Esophagus muscularis mucosa (tissue), 4 donors: ENCODE measurements around the gene KREMEN2. TPM values are rescaled to one million over a fixed set of nuclear protein-coding genes. Genes with fewer than 3 reads are reported as not detected.

Experiments
- DNase-seq: peaks from one replicate; pipeline ENCODE4 v3.0.0-alpha.2; 2017; ENCODE audit errors: extremely low spot score
- H3K27ac ChIP-seq, 4 donors: fragments of 200-600 bp; sonication (generic); replicated peaks in 1 of 4; 1 replicate in 3 of 4; 2 replicates in 1 of 4; pipeline ENCODE4 v1.5.1; 2016 to 2019; ENCODE audit warnings: mild to moderate bottlenecking in 1 of 4
- H3K27me3 ChIP-seq, 4 donors: fragments of 200-600 bp; sonication (generic); one replicate each; pipeline versions ENCODE4 v1.5.1 to v1.6.0; 2016 to 2019
- H3K36me3 ChIP-seq, 4 donors: fragments of 200-600 bp; sonication (generic); one replicate each; pipeline ENCODE4 v1.5.1; 2016 to 2019
- H3K4me1 ChIP-seq, 4 donors: fragments of 200-600 bp; sonication (generic); one replicate each; pipeline ENCODE4 v1.5.1; 2016 to 2019
- H3K4me3 ChIP-seq, 4 donors: fragments of 200-600 bp; sonication (generic); 1 replicate in 2 of 4; 2 replicates in 2 of 4; pipeline ENCODE4 v1.5.1; 2016 to 2019; ENCODE audit warnings: mild to moderate bottlenecking in 4 of 4, moderate library complexity in 1 of 4
- H3K9me3 ChIP-seq, 4 donors: fragments of 200-600 bp; sonication (generic); 1 replicate in 3 of 4; 2 replicates in 1 of 4; pipeline ENCODE4 v1.5.1; 2016 to 2019
- EP300 ChIP-seq: sonication (generic); formaldehyde crosslinking; IDR thresholded peaks from one replicate; pipeline ENCODE4 v1.6.1; 2017; ENCODE audit warnings: antibody characterized with exemption
- POLR2A ChIP-seq: fragments of 450-650 bp; IDR thresholded peaks from one replicate; pipeline ENCODE4 v1.6.1; 2017; ENCODE audit warnings: antibody characterized with exemption, moderate library complexity, mild to moderate bottlenecking, low read depth
- POLR2AphosphoS5 ChIP-seq, 2 donors: sonication (generic); formaldehyde crosslinking; IDR thresholded peaks; one replicate each; pipeline ENCODE4 v1.6.1; 2017; ENCODE audit warnings: antibody characterized with exemption in 2 of 2
- WGBS: methylation state at CpG from one replicate; pipeline ENCODE4 v1.1.5; 2018; 5-methylcytosine and 5-hydroxymethylcytosine counted together
- intact Hi-C: fragments of 100-400 bp; cut with DNase I; formaldehyde crosslinking; loops from one replicate; pipeline ENCODE4 v1.15.1; 2023
- total RNA-seq, 4 donors: library from RNA; depleted of rRNA; stranded (reverse); fragments of >200 nt; gene quantifications; one replicate each; pipeline versions ENCODE4 v1.1.0 to v1.2.1, GENCODE V29; 2016
- TF ChIP-seq, protein P1 (sequence below), 3 experiments: fragments of 200-600 bp in 2 of 3; fragments of 450-650 bp in 1 of 3; sonication (generic) in 2 of 3; IDR thresholded peaks; one replicate each; pipeline ENCODE4 v1.5.1; 2017 to 2019; ENCODE audit warnings: antibody characterized with exemption in 3 of 3, mild to moderate bottlenecking in 2 of 3, moderate library complexity in 1 of 3

The KREMEN2 gene
- total RNA-seq, 4 donors from 2014 or later = 0.13 TPM; not detected in 3

DNA sequence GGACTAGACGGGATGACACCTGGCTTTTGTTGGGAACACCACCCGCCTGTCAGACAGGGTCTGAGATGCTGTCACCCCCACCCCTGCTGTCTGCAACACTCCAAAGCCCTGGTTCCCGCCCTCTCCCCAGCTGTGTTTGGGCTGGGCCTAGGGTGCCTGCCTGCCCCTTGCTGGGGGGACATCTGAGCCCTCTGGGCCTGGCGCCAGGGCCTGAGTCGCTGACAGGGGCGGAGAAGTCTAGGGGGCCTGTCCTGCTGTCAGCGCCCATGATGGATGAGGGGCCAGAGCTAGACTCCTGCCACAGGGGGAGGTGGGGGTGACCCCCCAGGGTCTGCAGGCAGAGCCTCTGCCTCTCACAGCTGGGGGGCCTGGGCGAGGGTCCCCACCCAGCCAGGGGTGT is 23.8 kb downstream of the KREMEN2 start:
- peaks cover 0 to 42% (median 0%) of the 10 kb centered on the region in 4 donors for H3K27me3 ChIP-seq
- H3K9me3 ChIP-seq = no peaks in the 10 kb centered on the region
- WGBS = 65% methylated on average over 4 of the region's 8 CpGs
- intact Hi-C loops = no loop called here
- no peak overlapping the region for H3K27ac ChIP-seq
- TF ChIP-seq POLR2A (no peak), POLR2AphosphoS5 (IDR thresholded peaks at IDR 0.05) (no peak), EP300 (no peak)
- TF ChIP-seq, protein P1, sequence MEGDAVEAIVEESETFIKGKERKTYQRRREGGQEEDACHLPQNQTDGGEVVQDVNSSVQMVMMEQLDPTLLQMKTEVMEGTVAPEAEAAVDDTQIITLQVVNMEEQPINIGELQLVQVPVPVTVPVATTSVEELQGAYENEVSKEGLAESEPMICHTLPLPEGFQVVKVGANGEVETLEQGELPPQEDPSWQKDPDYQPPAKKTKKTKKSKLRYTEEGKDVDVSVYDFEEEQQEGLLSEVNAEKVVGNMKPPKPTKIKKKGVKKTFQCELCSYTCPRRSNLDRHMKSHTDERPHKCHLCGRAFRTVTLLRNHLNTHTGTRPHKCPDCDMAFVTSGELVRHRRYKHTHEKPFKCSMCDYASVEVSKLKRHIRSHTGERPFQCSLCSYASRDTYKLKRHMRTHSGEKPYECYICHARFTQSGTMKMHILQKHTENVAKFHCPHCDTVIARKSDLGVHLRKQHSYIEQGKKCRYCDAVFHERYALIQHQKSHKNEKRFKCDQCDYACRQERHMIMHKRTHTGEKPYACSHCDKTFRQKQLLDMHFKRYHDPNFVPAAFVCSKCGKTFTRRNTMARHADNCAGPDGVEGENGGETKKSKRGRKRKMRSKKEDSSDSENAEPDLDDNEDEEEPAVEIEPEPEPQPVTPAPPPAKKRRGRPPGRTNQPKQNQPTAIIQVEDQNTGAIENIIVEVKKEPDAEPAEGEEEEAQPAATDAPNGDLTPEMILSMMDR (IDR thresholded peaks at IDR 0.05) = no peak
- peaks cover 11 to 25% (median 16%) of the 10 kb centered on the region in 4 donors for H3K4me1 ChIP-seq
- DNase-seq = no peak
- H3K36me3 ChIP-seq = no peaks in the 10 kb centered on the region
- H3K4me3 ChIP-seq = no peak overlapping the region

GRCh38 chr16:2988590-2989099 is 24.6 kb downstream of the KREMEN2 start:
- Histone ChIP-seq H3K4me1 (peaks cover 5 to 18% (median 13%) of the 10 kb centered on the region in 4 donors), H3K27ac (no peak overlapping the region), H3K36me3 (no peaks in the 10 kb centered on the region), H3K27me3 (peaks cover 0 to 42% (median 0%) of the 10 kb centered on the region in 4 donors), H3K9me3 (no peaks in the 10 kb centered on the region), H3K4me3 (no peak overlapping the region)
- TF ChIP-seq, protein P1 (IDR thresholded peaks at IDR 0.05) = no peak
- TF ChIP-seq EP300 (no peak), POLR2A (no peak), POLR2AphosphoS5 (IDR thresholded peaks at IDR 0.05) (no peak)
- intact Hi-C loops = no loop called here
- DNase-seq = no peak
- 69% methylated on average over 5 of the region's 8 CpGs for WGBS

DNA sequence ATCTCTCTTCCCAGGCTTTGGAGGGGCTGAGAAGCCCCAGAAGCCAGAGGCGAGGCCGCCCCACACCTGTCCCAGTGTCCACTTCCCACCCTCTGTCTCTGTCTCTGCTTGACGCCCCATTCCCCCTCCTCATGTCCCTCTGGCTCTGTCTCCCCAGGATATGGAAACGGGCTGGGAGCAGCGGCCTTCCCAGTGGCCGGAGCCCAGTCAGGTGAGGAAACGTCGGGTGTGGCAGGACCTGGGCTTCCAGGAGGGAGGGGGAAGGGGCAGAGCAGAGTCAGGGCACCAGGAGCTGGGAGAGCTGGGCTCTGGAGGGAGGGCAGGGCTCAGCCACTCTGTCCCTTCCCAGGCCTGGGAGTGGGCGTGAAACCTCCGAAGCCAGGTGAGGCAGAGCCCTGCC is 26.8 kb downstream of the KREMEN2 start:
- no peak overlapping the region for H3K27ac ChIP-seq
- no peaks in the 10 kb centered on the region for H3K9me3 ChIP-seq
- peaks cover 0 to 4% (median 1%) of the 10 kb centered on the region in 4 donors for H3K4me1 ChIP-seq
- TF ChIP-seq, protein P1 (IDR thresholded peaks at IDR 0.05) = no peak
- TF ChIP-seq EP300 (no peak), POLR2A (no peak), POLR2AphosphoS5 (IDR thresholded peaks at IDR 0.05) (no peak)
- peaks cover 0 to 49% (median 0%) of the 10 kb centered on the region in 4 donors for H3K27me3 ChIP-seq
- H3K4me3 ChIP-seq = no peak overlapping the region
- H3K36me3 ChIP-seq = no peaks in the 10 kb centered on the region
- no peak for DNase-seq
- 82% methylated on average over 5 of the region's 10 CpGs for WGBS
- intact Hi-C loops = no loop called here

GRCh38 chr16:2991566-2992261 is 27.6 kb downstream of the KREMEN2 start:
- Histone ChIP-seq H3K4me3 (no peak overlapping the region), H3K27ac (no peak overlapping the region), H3K36me3 (no peaks in the 10 kb centered on the region), H3K9me3 (no peaks in the 10 kb centered on the region), H3K27me3 (peaks cover 0 to 56% (median 0%) of the 10 kb centered on the region in 4 donors), H3K4me1 (no peaks in the 10 kb centered on the region)
- TF ChIP-seq POLR2A (no peak), POLR2AphosphoS5 (IDR thresholded peaks at IDR 0.05) (no peak), EP300 (no peak)
- TF ChIP-seq, protein P1 (IDR thresholded peaks at IDR 0.05) = no peak
- DNase-seq = no peak
- intact Hi-C loops = no loop called here
- 87% methylated on average over 8 of the region's 12 CpGs for WGBS
